CD14-positive monocyte (primary cell): ENCODE measurements around the gene GABBR2. TPM values are rescaled to one million over a fixed set of nuclear protein-coding genes. Genes with fewer than 3 reads are reported as not detected.
"Not testable (repeated sequence)": the region's sequence is repeated elsewhere in the genome, so short reads cannot be mapped to it uniquely, and the experiment has no call there.

Experiments
- DNase-seq, 3 donors: peaks; one replicate each; pipeline ENCODE4 v3.0.0-alpha.2; 2011 to 2022
- H2AFZ ChIP-seq: 2 replicates; pipeline ENCODE4 v1.6.0; 2012; ENCODE audit warnings: mild to moderate bottlenecking, low read depth, low read length, inconsistent platforms; ENCODE audit not compliant: insufficient read depth, poor library complexity, severe bottlenecking
- H3K27ac ChIP-seq, 2 donors: 1 replicate in 1 of 2; 2 replicates in 1 of 2; pipeline ENCODE4 v1.5.1; 2012 to 2013; ENCODE audit warnings: low read length in 2 of 2, control low read depth in 1 of 2, inconsistent platforms in 1 of 2, low read depth in 1 of 2, mild to moderate bottlenecking in 1 of 2
- H3K27me3 ChIP-seq, 2 donors: one replicate each; pipeline versions ENCODE4 v1.6.0 to v1.6.1; 2011 to 2013; ENCODE audit warnings: low read length in 2 of 2; ENCODE audit not compliant: control insufficient read depth in 2 of 2, insufficient read depth in 2 of 2
- H3K36me3 ChIP-seq, 2 donors: replicated peaks in 1 of 2; 1 replicate in 1 of 2; 2 replicates in 1 of 2; pipeline versions ENCODE4 v1.5.1 to v1.6.1; 2012 to 2013; ENCODE audit warnings: low read length in 2 of 2, control low read depth in 1 of 2, inconsistent platforms in 1 of 2, mild to moderate bottlenecking in 1 of 2; ENCODE audit not compliant: insufficient read depth in 2 of 2, control insufficient read depth in 1 of 2
- H3K4me1 ChIP-seq, 2 donors: 1 replicate in 1 of 2; 2 replicates in 1 of 2; pipeline versions ENCODE4 v1.5.1 to v1.6.1; 2012 to 2013; ENCODE audit warnings: low read length in 2 of 2, control low read depth in 1 of 2, inconsistent platforms in 1 of 2, mild to moderate bottlenecking in 1 of 2, moderate library complexity in 1 of 2; ENCODE audit not compliant: insufficient read depth in 2 of 2, control insufficient read depth in 1 of 2
- H3K4me2 ChIP-seq: replicated peaks from 2 replicates; pipeline ENCODE3; 2012; ENCODE audit warnings: low read length, moderate library complexity, mild to moderate bottlenecking; ENCODE audit not compliant: poor library complexity, severe bottlenecking; ENCODE audit errors: extremely low read depth
- H3K4me3 ChIP-seq, 3 experiments: fragments of 200-600 bp in 1 of 3; sonication (generic) in 1 of 3; replicated peaks in 1 of 3; 1 replicate in 2 of 3; 2 replicates in 1 of 3; pipeline ENCODE4 v1.5.1; 2011 to 2013; ENCODE audit warnings: low read length in 3 of 3, mild to moderate bottlenecking in 3 of 3, control low read depth in 2 of 3, low read depth in 2 of 3, inconsistent platforms in 1 of 3, moderate library complexity in 1 of 3
- H3K79me2 ChIP-seq: 2 replicates; pipeline ENCODE4 v1.6.0; 2012; ENCODE audit warnings: mild to moderate bottlenecking, control low read depth, inconsistent platforms, low read length, moderate library complexity; ENCODE audit not compliant: insufficient read depth
- H3K9ac ChIP-seq: 2 replicates; pipeline ENCODE4 v1.6.0; 2017; ENCODE audit warnings: low read length, mild to moderate bottlenecking; ENCODE audit not compliant: insufficient read depth, poor library complexity, severe bottlenecking
- H3K9me3 ChIP-seq, 2 donors: replicated peaks in 1 of 2; 1 replicate in 1 of 2; 2 replicates in 1 of 2; pipeline versions ENCODE4 v1.5.1 to v1.6.1; 2012 to 2013; ENCODE audit warnings: low read length in 2 of 2, control low read depth in 1 of 2; ENCODE audit not compliant: control insufficient read depth in 1 of 2, insufficient read depth in 1 of 2
- H4K20me1 ChIP-seq: 2 replicates; pipeline ENCODE4 v1.6.0; 2012; ENCODE audit warnings: mild to moderate bottlenecking, low read length, control low read depth, moderate library complexity; ENCODE audit not compliant: insufficient read depth
- H3K27ac Mint-ChIP-seq, 7 donors: one replicate each; pipeline ENCODE4 v1.8.0; 2020; ENCODE audit warnings: mild to moderate bottlenecking in 7 of 7, mixed read lengths in 7 of 7, moderate library complexity in 6 of 7, inconsistent platforms in 2 of 7
- H3K27me3 Mint-ChIP-seq, 3 donors: one replicate each; pipeline ENCODE4 v1.8.0; 2021 to 2022; ENCODE audit warnings: low read depth in 3 of 3, mild to moderate bottlenecking in 3 of 3, mixed read lengths in 3 of 3, moderate library complexity in 3 of 3, inconsistent platforms in 1 of 3
- H3K36me3 Mint-ChIP-seq, 2 donors: one replicate each; pipeline ENCODE4 v1.8.0; 2020; ENCODE audit warnings: mixed read lengths in 2 of 2, inconsistent platforms in 1 of 2, mild to moderate bottlenecking in 1 of 2
- H3K4me1 Mint-ChIP-seq: one replicate; pipeline ENCODE4 v1.8.0; 2020; ENCODE audit warnings: mild to moderate bottlenecking, mixed read lengths
- H3K4me3 Mint-ChIP-seq, 2 donors: one replicate each; pipeline ENCODE4 v1.8.0; 2020; ENCODE audit warnings: mild to moderate bottlenecking in 2 of 2, mixed read lengths in 2 of 2, moderate library complexity in 1 of 2
- H3K9me3 Mint-ChIP-seq, 7 donors: one replicate each; pipeline ENCODE4 v1.8.0; 2020 to 2022; ENCODE audit warnings: mixed read lengths in 7 of 7, mild to moderate bottlenecking in 6 of 7, moderate library complexity in 6 of 7, inconsistent platforms in 2 of 7
- WGBS: methylation state at CpG from one replicate; pipeline ENCODE4 v1.1.5; 2013; ENCODE audit warnings: missing lambda C conversion rate; ENCODE audit not compliant: insufficient coverage; 5-methylcytosine and 5-hydroxymethylcytosine counted together
- intact Hi-C, 2 donors: fragments of 100-400 bp; cut with micrococcal nuclease; formaldehyde crosslinking; loops; one replicate each; pipeline versions ENCODE4 v1.15.0 to v1.15.1; 2023
- polyA plus RNA-seq, 3 donors: library from polyadenylated mRNA; depleted of rRNA in 1 of 3; unstranded in 2 of 3; stranded (reverse) in 1 of 3; fragments of 300-500 nt in 2 of 3; fragments of >200 nt in 1 of 3; fragmentation: Illumina TruSeq in 2 of 3; gene quantifications; 1 replicate in 2 of 3; 2 replicates in 1 of 3; pipeline ENCODE4 v1.2.3, GENCODE V29; 2012 to 2021
- TF ChIP-seq, protein P1 (sequence below): fragments of 200-600 bp; IDR thresholded peaks from one replicate; pipeline ENCODE4 v1.8.0; 2022; ENCODE audit warnings: antibody characterized with exemption, mild to moderate bottlenecking

GABBR2 gene
- polyA plus RNA-seq, 3 donors: not detected

DNA sequence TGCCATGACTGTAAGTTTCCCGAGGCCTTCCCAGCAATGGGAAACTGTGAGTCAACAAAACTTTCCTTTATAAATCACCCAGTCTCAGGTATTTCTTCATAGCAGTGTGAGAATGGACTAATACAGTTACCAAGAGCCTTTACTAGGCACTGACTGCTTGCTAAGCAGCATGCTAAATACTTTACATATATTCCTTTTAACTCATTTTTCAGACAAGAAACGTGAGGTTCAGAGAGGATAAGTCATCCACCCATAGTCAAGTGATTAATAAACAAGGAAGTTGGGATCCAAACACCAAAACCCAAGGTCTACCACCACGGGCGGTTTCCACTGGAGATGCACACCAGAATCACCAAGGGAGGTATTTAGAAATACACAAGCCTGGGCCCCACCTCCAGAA, 50.8 kb downstream of the GABBR2 start:
- no CpG with 5 or more reads among the region's 4 CpGs for WGBS
- TF ChIP-seq, protein P1, sequence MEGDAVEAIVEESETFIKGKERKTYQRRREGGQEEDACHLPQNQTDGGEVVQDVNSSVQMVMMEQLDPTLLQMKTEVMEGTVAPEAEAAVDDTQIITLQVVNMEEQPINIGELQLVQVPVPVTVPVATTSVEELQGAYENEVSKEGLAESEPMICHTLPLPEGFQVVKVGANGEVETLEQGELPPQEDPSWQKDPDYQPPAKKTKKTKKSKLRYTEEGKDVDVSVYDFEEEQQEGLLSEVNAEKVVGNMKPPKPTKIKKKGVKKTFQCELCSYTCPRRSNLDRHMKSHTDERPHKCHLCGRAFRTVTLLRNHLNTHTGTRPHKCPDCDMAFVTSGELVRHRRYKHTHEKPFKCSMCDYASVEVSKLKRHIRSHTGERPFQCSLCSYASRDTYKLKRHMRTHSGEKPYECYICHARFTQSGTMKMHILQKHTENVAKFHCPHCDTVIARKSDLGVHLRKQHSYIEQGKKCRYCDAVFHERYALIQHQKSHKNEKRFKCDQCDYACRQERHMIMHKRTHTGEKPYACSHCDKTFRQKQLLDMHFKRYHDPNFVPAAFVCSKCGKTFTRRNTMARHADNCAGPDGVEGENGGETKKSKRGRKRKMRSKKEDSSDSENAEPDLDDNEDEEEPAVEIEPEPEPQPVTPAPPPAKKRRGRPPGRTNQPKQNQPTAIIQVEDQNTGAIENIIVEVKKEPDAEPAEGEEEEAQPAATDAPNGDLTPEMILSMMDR: no peak
- DNase-seq: no peak
- no peaks in the 10 kb centered on the region for H3K36me3 Mint-ChIP-seq
- no peak overlapping the region for H3K4me2 ChIP-seq
- no peaks in the 10 kb centered on the region for H3K79me2 ChIP-seq
- H3K27ac ChIP-seq: no peak overlapping the region
- no peak overlapping the region for H2AFZ ChIP-seq
- H3K9me3 Mint-ChIP-seq: peaks cover 0 to 3% (median 0%) of the 10 kb centered on the region in 7 donors
- peaks cover 4% of the 10 kb centered on the region for H3K4me1 Mint-ChIP-seq
- no peak overlapping the region for H3K9ac ChIP-seq
- H3K27me3 ChIP-seq: peaks cover 0 to 2% of the 10 kb centered on the region in 2 donors
- H3K27me3 Mint-ChIP-seq: peaks cover 2 to 3% (median 3%) of the 10 kb centered on the region in 3 donors
- no peak overlapping the region for H3K4me3 Mint-ChIP-seq
- no peaks in the 10 kb centered on the region for H3K4me1 ChIP-seq
- H4K20me1 ChIP-seq: no peaks in the 10 kb centered on the region
- no peak overlapping the region for H3K4me3 ChIP-seq
- no peaks in the 10 kb centered on the region for H3K9me3 ChIP-seq
- H3K27ac Mint-ChIP-seq: no peak overlapping the region
- intact Hi-C loops: no loop called here
- H3K36me3 ChIP-seq: no peaks in the 10 kb centered on the region

DNA sequence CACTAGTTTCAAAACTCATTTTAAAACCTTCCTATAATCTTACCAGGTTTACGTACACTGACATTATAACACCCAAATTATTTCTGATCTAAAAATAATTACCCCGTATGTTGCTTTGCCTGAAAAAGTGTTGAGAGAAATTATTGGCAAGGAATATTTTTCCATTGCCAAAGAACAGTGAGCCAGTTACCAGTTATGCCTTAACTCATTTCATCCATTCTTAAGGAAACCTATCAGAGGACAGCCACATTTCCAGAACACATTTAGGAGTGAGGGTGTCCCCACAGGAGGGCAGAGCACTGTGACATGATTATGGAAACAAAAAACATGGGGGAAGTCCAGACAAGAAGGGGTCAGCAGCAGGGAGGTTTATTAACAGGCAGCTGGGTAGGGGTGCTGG, 52.2 kb downstream of the GABBR2 start:
- Histone ChIP-seq H3K27me3 (peaks cover 0 to 2% of the 10 kb centered on the region in 2 donors), H4K20me1 (no peaks in the 10 kb centered on the region), H3K36me3 (no peaks in the 10 kb centered on the region), H3K4me2 (no peak overlapping the region), H2AFZ (no peak overlapping the region), H3K4me3 (no peak overlapping the region), H3K79me2 (no peaks in the 10 kb centered on the region), H3K27ac (no peak overlapping the region), H3K4me1 (no peaks in the 10 kb centered on the region), H3K9me3 (no peaks in the 10 kb centered on the region), H3K9ac (no peak overlapping the region)
- Mint-ChIP-seq H3K4me1 (peaks cover 4% of the 10 kb centered on the region), H3K27me3 (peaks cover 2 to 9% (median 8%) of the 10 kb centered on the region in 3 donors), H3K9me3 (peaks cover 0 to 3% (median 0%) of the 10 kb centered on the region in 7 donors), H3K36me3 (no peaks in the 10 kb centered on the region), H3K4me3 (no peak overlapping the region), H3K27ac (no peak overlapping the region)
- TF ChIP-seq, protein P1: no peak
- intact Hi-C loops: no loop called here
- no CpG with 5 or more reads among the region's 2 CpGs for WGBS
- no peak for DNase-seq

DNA sequence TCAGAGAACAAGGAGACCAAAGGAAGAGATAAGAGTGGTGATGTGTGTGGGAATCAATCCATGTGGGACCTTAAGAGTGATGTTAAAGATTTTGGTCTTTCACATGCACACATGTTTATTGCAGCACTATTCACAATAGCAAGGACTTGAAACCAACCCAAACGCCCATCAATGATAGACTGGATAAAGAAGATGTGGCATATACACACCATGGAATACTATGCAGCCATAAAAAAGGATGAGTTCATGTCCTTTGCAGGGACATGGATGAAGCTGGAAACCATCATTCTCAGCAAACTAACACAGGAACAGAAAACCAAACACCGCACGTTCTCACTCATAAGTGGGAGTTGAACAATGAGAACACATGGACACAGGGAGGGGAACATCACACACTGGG, 53.3 kb downstream of the GABBR2 start:
- H3K4me3 ChIP-seq, intact Hi-C loops, H2AFZ ChIP-seq, H3K4me1 Mint-ChIP-seq, H3K27ac Mint-ChIP-seq, DNase-seq, H4K20me1 ChIP-seq, H3K9me3 ChIP-seq, H3K27ac ChIP-seq, H3K9ac ChIP-seq, H3K36me3 ChIP-seq, H3K27me3 ChIP-seq, H3K4me2 ChIP-seq, H3K79me2 ChIP-seq, H3K4me1 ChIP-seq, H3K36me3 Mint-ChIP-seq, H3K4me3 Mint-ChIP-seq, H3K9me3 Mint-ChIP-seq: not testable (repeated sequence)
- peaks cover 6 to 13% (median 8%) of the 10 kb centered on the region in 3 donors for H3K27me3 Mint-ChIP-seq
- no CpG with 5 or more reads among the region's 3 CpGs for WGBS
